Retinal pigment epithelial cell (primary cell): ENCODE measurements around the gene KRT33B.

ENCODE experiments used
- DNase-seq: peaks from one replicate; pipeline ENCODE4 v3.0.0-alpha.2; 2010; ENCODE audit warnings: low read depth
- H3K4me3 ChIP-seq: 2 replicates; pipeline ENCODE4 v1.5.1; 2011; ENCODE audit warnings: mild to moderate bottlenecking, low read length, control low read depth, moderate library complexity
- TF ChIP-seq, protein P1 (sequence below): conservative IDR thresholded peaks from 2 replicates; pipeline ENCODE4 v1.5.1; 2011; ENCODE audit warnings: low read depth, low read length, control low read depth, inconsistent platforms

The KRT33B gene

DNA sequence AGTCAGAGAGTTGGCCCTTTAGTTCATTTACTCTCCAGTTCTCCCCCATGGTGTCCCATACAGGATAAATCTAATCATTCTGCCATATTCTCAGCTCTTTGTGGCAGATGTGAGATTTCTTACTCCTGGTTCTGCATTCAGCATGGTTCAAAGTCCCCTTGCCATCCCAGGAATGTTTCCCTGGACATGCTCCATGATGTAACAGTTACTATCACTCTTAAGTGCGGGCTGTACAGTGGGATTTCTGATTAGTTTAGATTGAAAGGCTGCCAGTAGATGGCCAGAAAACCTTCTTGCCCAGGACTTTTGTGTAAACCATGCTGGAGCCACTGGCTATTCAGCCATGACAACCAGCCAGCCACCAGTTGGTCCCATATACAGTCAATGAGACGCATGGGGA is 44.4 kb upstream of the KRT33B start:
- TF ChIP-seq, protein P1, sequence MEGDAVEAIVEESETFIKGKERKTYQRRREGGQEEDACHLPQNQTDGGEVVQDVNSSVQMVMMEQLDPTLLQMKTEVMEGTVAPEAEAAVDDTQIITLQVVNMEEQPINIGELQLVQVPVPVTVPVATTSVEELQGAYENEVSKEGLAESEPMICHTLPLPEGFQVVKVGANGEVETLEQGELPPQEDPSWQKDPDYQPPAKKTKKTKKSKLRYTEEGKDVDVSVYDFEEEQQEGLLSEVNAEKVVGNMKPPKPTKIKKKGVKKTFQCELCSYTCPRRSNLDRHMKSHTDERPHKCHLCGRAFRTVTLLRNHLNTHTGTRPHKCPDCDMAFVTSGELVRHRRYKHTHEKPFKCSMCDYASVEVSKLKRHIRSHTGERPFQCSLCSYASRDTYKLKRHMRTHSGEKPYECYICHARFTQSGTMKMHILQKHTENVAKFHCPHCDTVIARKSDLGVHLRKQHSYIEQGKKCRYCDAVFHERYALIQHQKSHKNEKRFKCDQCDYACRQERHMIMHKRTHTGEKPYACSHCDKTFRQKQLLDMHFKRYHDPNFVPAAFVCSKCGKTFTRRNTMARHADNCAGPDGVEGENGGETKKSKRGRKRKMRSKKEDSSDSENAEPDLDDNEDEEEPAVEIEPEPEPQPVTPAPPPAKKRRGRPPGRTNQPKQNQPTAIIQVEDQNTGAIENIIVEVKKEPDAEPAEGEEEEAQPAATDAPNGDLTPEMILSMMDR, result no peak
- no peak overlapping the region for H3K4me3 ChIP-seq
- DNase-seq, result no peak

DNA sequence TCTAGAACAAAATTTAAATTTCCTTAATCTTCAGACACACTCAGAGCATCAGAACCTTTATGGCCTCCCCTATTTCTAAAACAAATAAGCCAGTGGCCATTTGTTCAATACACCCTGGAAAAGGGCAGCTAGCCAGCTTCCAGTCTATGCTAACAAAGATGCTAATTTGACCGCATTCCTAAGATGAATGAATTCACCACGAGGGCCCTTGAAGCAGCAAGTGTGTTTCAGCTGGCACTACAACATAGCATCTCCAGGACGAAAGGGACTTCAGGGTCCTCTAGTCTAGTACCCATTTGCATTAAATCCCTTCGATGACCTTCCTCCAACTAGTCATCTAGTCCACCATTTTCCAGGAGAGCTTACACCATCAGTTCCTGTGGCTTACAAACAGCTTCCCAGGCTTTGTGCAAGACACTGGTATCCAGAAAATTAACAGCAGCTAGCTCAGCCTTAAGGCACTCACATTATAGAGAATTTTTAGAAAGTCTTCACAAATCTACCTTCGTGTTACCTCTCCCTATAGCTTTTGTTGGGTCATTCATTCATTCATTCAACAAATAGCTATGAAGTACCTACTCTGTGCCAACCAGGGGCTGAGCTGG is 43.8 kb upstream of the KRT33B start:
- TF ChIP-seq, protein P1, result no peak
- H3K4me3 ChIP-seq, result no peak overlapping the region
- DNase-seq, result no peak

DNA sequence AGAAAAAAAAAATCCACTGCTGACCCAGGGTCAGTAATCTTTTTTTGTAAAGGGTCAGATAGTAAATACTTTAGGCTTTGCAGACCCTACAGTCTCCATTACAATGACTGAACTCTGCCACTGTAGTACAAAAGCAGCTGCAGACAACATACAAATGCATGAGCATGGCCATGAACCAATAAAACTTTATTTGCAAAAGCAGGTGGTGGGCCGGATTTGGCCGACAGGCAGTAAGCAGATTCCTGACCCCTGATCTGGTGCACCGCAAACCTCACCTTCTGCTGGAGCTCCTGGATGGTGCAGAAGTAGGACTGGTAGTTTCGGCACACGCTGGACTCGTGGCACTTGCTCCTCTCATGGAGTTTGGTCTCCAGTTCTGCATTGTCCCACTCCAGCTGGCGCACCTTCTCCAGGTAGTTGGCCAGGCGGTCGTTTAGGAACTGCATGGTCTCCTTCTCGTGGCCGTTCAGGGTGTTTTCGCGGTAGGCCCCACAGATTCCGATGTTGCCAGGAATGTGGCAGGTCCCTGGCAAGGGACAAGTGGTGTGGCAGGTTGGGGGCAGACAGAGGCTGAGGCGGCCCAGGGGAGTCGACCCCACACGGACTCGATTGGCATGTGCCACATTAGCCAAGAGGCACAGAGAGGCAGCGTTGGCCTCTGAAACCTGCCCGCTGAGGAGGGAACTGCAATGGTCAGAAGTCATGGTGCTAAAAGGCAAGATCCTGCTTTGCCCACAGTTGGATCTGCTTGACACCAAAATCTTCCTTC is 41.6 kb upstream of the KRT33B start:
- TF ChIP-seq, protein P1, result no peak
- DNase-seq, result no peak

DNA sequence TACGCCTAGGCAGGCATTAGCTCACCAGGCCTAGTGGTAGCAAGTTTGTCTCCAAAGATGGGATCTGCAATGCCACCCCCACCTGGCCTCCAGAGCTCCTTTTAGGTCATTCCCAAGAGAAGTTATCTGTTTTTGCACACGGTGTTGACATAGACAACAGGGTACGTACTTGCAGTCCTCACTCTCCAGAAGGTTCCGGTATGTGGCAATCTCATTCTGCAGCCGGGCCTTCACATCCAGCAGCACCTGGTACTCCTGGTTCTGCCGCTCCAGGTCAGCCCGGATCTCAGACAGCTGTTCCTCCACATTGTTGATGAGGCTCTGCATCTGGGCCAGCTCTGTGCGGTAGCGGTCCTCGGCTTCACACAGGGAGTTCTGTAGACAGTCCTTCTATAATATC is 37.6 kb upstream of the KRT33B start:
- H3K4me3 ChIP-seq, result no peak overlapping the region
- DNase-seq, result no peak
- TF ChIP-seq, protein P1, result no peak

More for the DNA sequence above, 41.6 kb upstream of the KRT33B start:
- no peak overlapping the region for H3K4me3 ChIP-seq

DNA sequence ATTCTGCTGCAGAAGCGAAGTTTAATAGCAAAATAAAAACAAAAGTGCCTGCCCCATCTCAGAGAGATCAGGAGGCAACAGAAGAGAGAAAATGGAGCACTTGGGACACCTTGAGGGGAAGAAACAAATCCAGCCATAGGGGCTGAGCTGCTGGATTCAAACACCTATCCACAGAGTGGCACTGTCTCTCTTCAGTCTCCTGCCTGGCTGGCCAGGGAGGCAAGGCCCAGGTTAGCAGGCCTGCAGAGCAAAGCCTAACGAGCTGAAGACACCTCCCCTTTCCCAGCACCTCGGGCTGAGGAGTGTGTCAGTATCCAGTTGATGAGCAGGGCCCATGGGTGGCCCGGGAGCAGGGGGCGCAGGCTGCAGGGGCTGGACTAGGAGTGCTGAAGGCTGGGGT is 36.6 kb upstream of the KRT33B start:
- no peak overlapping the region for H3K4me3 ChIP-seq
- no peak for DNase-seq
- TF ChIP-seq, protein P1, result peak; percentile 13

DNA sequence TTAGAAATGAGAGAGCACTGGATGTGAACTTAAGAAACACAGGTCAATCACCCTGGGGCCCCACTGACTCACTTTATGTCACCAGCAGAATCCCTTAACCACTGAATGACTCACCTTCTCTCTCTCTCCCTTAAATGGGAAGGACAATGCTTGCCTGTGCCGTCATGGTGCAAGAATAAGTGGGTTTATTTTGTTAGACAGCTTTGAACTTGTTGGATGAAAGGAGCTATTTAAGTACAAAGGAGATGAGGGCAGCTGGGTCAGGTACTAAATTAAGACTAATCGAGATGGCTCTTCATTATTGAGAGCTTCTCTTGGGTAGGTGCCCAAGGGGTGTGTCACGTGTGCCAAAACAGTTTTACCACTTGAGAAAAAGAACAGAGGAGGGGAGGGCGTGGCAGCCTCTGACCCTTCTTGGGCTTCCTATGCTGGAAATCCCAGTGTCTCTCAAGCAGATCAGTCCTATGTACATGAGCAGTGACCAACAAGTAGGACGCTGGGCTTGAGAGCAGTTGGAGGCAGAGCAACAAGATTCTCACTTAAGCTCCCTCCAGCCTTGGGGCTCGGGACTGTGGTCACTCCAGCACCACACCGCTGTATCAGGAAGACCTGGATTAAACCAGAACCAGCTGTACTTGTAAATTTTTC is 34.5 kb upstream of the KRT33B start:
- peak; percentile 88 for DNase-seq
- TF ChIP-seq, protein P1, result no peak
- H3K4me3 ChIP-seq, result no peak overlapping the region
